WTC11 (cell line): ENCODE measurements around the gene SPACA7. TPM values are rescaled to one million over a fixed set of nuclear protein-coding genes. Genes with fewer than 3 reads are reported as not detected.

Source experiments
- ATAC-seq: fragments of 200-7000 bp; cut with Tn5 transposase; 2 replicates; pipeline ENCODE4 v1.10.0; 2021; ENCODE audit warnings: mild to moderate bottlenecking, moderate library complexity
- CTCF ChIA-PET: fragments of 300-600 bp; sonication (Branson Sonifier 250); formaldehyde crosslinking; loops from one replicate; lab custom pipeline; 2021; ENCODE audit warnings: antibody characterized with exemption; lab: Charles Lee
- POLR2A ChIA-PET: fragments of 350-600 bp; sonication (Branson Sonifier 250); formaldehyde crosslinking; loops from one replicate; lab custom pipeline; 2021; ENCODE audit warnings: antibody characterized with exemption; lab: Charles Lee
- DNase-seq: peaks from one replicate; pipeline ENCODE4 v3.0.0; 2021; ENCODE audit warnings: low spot score
- H3K27ac Mint-ChIP-seq: 2 replicates; pipeline ENCODE4 v1.8.0; 2021; ENCODE audit warnings: mixed read lengths
- H3K27me3 Mint-ChIP-seq: 2 replicates; pipeline ENCODE4 v1.8.0; 2021; ENCODE audit warnings: low read depth, mild to moderate bottlenecking, moderate library complexity, mixed read lengths
- H3K36me3 Mint-ChIP-seq: 2 replicates; pipeline ENCODE4 v1.8.0; 2021; ENCODE audit warnings: mixed read lengths
- H3K4me1 Mint-ChIP-seq: 2 replicates; pipeline ENCODE4 v1.8.0; 2022; ENCODE audit warnings: mixed read lengths
- H3K4me3 Mint-ChIP-seq: 2 replicates; pipeline ENCODE4 v1.8.0; 2021; ENCODE audit warnings: mild to moderate bottlenecking, moderate library complexity, mixed read lengths
- H3K9me3 Mint-ChIP-seq: 2 replicates; pipeline ENCODE4 v1.8.0; 2021; ENCODE audit warnings: mixed read lengths
- CBFB ChIP-seq: sonication (generic); formaldehyde crosslinking; IDR thresholded peaks from 2 replicates; pipeline ENCODE4 v1.8.1; 2022; ENCODE audit warnings: mild to moderate bottlenecking, low read depth, missing genetic modification reagents
- CREB1 ChIP-seq: sonication (generic); formaldehyde crosslinking; IDR thresholded peaks from 2 replicates; pipeline ENCODE4 v1.8.0; 2023; ENCODE audit warnings: mild to moderate bottlenecking, missing genetic modification reagents
- ELF4 ChIP-seq: sonication (generic); formaldehyde crosslinking; IDR thresholded peaks from 2 replicates; pipeline ENCODE4 v1.8.1; 2022; ENCODE audit warnings: low read depth, mild to moderate bottlenecking, moderate library complexity, missing genetic modification reagents
- HMGA2 ChIP-seq: fragments of 250-450 bp; sonication (Bioruptor Pico); IDR thresholded peaks from 2 replicates; pipeline ENCODE4 v1.4.0; 2021; ENCODE audit warnings: mild to moderate bottlenecking, moderate library complexity
- KAT7 ChIP-seq: sonication (generic); formaldehyde crosslinking; IDR thresholded peaks from 2 replicates; pipeline ENCODE4 v1.8.1; 2023; ENCODE audit warnings: missing genetic modification reagents, mild to moderate bottlenecking, borderline replicate concordance
- NFYB ChIP-seq: sonication (generic); formaldehyde crosslinking; conservative IDR thresholded peaks from 2 replicates; pipeline ENCODE4 v1.8.0; 2022; ENCODE audit warnings: low read depth, missing genetic modification reagents
- NR1H2 ChIP-seq: sonication (generic); formaldehyde crosslinking; IDR thresholded peaks from 2 replicates; pipeline ENCODE4 v1.9.0; 2021; ENCODE audit warnings: mild to moderate bottlenecking, moderate library complexity, missing genetic modification reagents
- SMAD3 ChIP-seq: sonication (generic); formaldehyde crosslinking; IDR thresholded peaks from 2 replicates; pipeline ENCODE4 v1.8.0; 2022; ENCODE audit warnings: missing genetic modification reagents, mild to moderate bottlenecking, borderline replicate concordance
- TP53 ChIP-seq: sonication (generic); formaldehyde crosslinking; IDR thresholded peaks from 2 replicates; pipeline ENCODE4 v1.8.1; 2023; ENCODE audit warnings: mild to moderate bottlenecking, missing genetic modification reagents
- ZNF317 ChIP-seq: sonication (generic); formaldehyde crosslinking; IDR thresholded peaks from 2 replicates; pipeline ENCODE4 v1.8.1; 2023; ENCODE audit warnings: low read depth, mild to moderate bottlenecking, moderate library complexity, missing genetic modification reagents, borderline replicate concordance
- ZNF423 ChIP-seq: fragments of 250-450 bp; sonication (Bioruptor Pico); IDR thresholded peaks from 2 replicates; pipeline ENCODE4 v2.1.2; 2022; ENCODE audit warnings: mild to moderate bottlenecking, moderate library complexity
- ZNF671 ChIP-seq: fragments of 250-450 bp; sonication (Bioruptor Pico); IDR thresholded peaks from 2 replicates; pipeline ENCODE4 v1.8.0; 2021; ENCODE audit warnings: mild to moderate bottlenecking
- total RNA-seq: library from RNA; stranded (reverse); gene quantifications from 3 replicates; pipeline ENCODE4 v1.2.3, GENCODE V29; 2021
- TF ChIP-seq, protein P1 (sequence below): fragments of 250-450 bp; sonication (Bioruptor Pico); IDR thresholded peaks from 2 replicates; pipeline ENCODE4 v2.1.2; 2022; ENCODE audit warnings: mild to moderate bottlenecking, moderate library complexity
- TF ChIP-seq, protein P2 (sequence below): sonication (generic); formaldehyde crosslinking; IDR thresholded peaks from 2 replicates; pipeline ENCODE4 v1.8.1; 2023; ENCODE audit warnings: mild to moderate bottlenecking, missing genetic modification reagents, moderate library complexity
- TF ChIP-seq, protein P3 (sequence below): sonication (generic); formaldehyde crosslinking; IDR thresholded peaks from 2 replicates; pipeline ENCODE4 v1.8.1; 2023; ENCODE audit warnings: mild to moderate bottlenecking, missing genetic modification reagents
- TF ChIP-seq, protein P4 (sequence below): sonication (generic); formaldehyde crosslinking; IDR thresholded peaks from 2 replicates; pipeline ENCODE4 v1.8.0; 2023; ENCODE audit warnings: missing genetic modification reagents
- TF ChIP-seq, protein P5 (sequence below): sonication (generic); formaldehyde crosslinking; IDR thresholded peaks from 2 replicates; pipeline ENCODE4 v1.8.0; 2022; ENCODE audit warnings: mild to moderate bottlenecking, missing genetic modification reagents
- TF ChIP-seq, protein P6 (sequence below): sonication (generic); formaldehyde crosslinking; IDR thresholded peaks from 2 replicates; pipeline ENCODE4 v1.8.0; 2022; ENCODE audit warnings: mild to moderate bottlenecking, missing genetic modification reagents

SPACA7 gene
- total RNA-seq, 1 experiment from 2014 or later, result not detected

DNA sequence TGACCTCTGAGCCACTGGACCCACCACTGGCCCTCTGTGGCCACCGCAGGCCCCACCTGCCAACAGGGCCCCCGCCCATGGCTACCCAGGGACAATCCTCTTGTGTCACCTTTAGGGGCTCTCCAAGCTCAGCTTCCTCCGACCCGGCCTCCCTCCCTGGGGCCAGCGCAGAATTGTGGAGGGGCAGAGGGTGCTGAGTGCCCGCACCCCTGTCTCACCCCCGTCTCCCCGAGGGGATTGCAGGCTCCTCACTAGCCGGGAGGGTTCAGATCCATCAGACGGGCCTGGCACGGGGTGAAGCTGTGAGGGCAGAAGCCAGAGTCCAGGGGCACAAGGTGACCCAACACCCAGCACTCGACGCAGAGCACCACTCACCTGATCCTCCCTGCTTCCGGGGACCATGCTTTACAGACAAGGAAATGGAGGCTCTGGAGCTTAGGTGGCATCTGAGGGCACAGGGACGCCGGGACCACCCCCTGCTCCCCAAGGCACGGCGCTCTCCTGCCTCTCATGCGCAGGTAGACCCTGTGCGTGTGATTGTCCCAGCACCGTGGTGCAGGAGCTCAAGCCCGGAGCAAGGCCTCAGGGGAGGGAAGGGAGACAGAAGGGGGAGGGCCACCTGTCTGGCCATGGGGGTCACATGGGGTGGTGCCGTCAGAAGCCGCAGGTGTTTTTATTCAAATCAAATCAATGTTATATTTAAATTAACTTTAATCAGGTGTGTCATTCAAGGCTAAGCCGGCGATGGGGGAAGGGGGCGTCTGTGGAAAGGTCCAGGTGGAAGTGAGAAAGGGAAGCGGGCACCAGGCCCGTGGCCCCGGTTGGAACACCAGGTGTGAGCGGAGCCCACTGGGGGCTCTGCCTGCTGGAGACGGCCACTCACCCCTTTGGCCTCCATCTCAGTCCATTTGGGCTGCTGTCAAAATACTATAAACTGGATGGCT, 21.6 kb upstream of the SPACA7 start:
- peaks cover 9% of the 10 kb centered on the region for H3K9me3 Mint-ChIP-seq
- H3K36me3 Mint-ChIP-seq, result no peaks in the 10 kb centered on the region
- CTCF ChIA-PET, result interaction anchor here (1.4 to 1.5 kb wide), 2 partner anchors 89 to 926 kb away, joined by 3 to 4 read pairs; no protein-coding TSS in a partner anchor
- H3K4me3 Mint-ChIP-seq, result no peak overlapping the region
- peaks cover 8% of the 10 kb centered on the region for H3K27me3 Mint-ChIP-seq
- TF ChIP-seq NFYB (no peak), CBFB (CRISPR knock-in tag) (no peak), ZNF671 (CRISPR knock-in tag) (no peak), TP53 (CRISPR knock-in tag) (no peak), ZNF317 (no peak), CREB1 (CRISPR knock-in tag) (no peak), NR1H2 (no peak), HMGA2 (no peak), ELF4 (CRISPR knock-in tag) (no peak), ZNF423 (CRISPR knock-in tag) (no peak), SMAD3 (CRISPR knock-in tag) (no peak), KAT7 (CRISPR knock-in tag) (no peak)
- TF ChIP-seq, protein P1, sequence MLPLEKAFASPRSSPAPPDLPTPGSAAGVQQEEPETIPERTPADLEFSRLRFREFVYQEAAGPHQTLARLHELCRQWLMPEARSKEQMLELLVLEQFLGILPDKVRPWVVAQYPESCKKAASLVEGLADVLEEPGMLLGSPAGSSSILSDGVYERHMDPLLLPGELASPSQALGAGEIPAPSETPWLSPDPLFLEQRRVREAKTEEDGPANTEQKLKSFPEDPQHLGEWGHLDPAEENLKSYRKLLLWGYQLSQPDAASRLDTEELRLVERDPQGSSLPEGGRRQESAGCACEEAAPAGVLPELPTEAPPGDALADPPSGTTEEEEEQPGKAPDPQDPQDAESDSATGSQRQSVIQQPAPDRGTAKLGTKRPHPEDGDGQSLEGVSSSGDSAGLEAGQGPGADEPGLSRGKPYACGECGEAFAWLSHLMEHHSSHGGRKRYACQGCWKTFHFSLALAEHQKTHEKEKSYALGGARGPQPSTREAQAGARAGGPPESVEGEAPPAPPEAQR (CRISPR knock-in tag), result no peak
- TF ChIP-seq, protein P2, sequence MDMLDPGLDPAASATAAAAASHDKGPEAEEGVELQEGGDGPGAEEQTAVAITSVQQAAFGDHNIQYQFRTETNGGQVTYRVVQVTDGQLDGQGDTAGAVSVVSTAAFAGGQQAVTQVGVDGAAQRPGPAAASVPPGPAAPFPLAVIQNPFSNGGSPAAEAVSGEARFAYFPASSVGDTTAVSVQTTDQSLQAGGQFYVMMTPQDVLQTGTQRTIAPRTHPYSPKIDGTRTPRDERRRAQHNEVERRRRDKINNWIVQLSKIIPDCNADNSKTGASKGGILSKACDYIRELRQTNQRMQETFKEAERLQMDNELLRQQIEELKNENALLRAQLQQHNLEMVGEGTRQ (CRISPR knock-in tag), result no peak
- TF ChIP-seq, protein P3, sequence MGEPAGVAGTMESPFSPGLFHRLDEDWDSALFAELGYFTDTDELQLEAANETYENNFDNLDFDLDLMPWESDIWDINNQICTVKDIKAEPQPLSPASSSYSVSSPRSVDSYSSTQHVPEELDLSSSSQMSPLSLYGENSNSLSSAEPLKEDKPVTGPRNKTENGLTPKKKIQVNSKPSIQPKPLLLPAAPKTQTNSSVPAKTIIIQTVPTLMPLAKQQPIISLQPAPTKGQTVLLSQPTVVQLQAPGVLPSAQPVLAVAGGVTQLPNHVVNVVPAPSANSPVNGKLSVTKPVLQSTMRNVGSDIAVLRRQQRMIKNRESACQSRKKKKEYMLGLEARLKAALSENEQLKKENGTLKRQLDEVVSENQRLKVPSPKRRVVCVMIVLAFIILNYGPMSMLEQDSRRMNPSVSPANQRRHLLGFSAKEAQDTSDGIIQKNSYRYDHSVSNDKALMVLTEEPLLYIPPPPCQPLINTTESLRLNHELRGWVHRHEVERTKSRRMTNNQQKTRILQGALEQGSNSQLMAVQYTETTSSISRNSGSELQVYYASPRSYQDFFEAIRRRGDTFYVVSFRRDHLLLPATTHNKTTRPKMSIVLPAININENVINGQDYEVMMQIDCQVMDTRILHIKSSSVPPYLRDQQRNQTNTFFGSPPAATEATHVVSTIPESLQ (CRISPR knock-in tag), result no peak
- TF ChIP-seq, protein P4, sequence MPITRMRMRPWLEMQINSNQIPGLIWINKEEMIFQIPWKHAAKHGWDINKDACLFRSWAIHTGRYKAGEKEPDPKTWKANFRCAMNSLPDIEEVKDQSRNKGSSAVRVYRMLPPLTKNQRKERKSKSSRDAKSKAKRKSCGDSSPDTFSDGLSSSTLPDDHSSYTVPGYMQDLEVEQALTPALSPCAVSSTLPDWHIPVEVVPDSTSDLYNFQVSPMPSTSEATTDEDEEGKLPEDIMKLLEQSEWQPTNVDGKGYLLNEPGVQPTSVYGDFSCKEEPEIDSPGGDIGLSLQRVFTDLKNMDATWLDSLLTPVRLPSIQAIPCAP (CRISPR knock-in tag), result no peak
- TF ChIP-seq, protein P5, sequence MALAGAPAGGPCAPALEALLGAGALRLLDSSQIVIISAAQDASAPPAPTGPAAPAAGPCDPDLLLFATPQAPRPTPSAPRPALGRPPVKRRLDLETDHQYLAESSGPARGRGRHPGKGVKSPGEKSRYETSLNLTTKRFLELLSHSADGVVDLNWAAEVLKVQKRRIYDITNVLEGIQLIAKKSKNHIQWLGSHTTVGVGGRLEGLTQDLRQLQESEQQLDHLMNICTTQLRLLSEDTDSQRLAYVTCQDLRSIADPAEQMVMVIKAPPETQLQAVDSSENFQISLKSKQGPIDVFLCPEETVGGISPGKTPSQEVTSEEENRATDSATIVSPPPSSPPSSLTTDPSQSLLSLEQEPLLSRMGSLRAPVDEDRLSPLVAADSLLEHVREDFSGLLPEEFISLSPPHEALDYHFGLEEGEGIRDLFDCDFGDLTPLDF (CRISPR knock-in tag), result no peak
- TF ChIP-seq, protein P6, sequence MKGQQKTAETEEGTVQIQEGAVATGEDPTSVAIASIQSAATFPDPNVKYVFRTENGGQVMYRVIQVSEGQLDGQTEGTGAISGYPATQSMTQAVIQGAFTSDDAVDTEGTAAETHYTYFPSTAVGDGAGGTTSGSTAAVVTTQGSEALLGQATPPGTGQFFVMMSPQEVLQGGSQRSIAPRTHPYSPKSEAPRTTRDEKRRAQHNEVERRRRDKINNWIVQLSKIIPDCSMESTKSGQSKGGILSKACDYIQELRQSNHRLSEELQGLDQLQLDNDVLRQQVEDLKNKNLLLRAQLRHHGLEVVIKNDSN (CRISPR knock-in tag), result no peak
- POLR2A ChIA-PET, result no interaction called here
- peaks cover 32% of the 10 kb centered on the region for H3K4me1 Mint-ChIP-seq
- ATAC-seq (no peak), DNase-seq (no peak)
- no peak overlapping the region for H3K27ac Mint-ChIP-seq
